OCI-LY3 (cell line): ENCODE results near the gene HMOX1.

Source experiments
- CTCF ChIP-seq: fragments of 200-600, 300-600 bp; sonication (generic); IDR thresholded peaks from 2 replicates; pipeline ENCODE4 v1.5.1; 2014; ENCODE audit warnings: antibody characterized with exemption, low read length, low read depth
- EZH2phosphoT487 ChIP-seq: fragments of 200-600 bp; shearing (Covaris generic); IDR thresholded peaks from 2 replicates; pipeline ENCODE4 v1.6.1; 2018; ENCODE audit warnings: antibody characterized with exemption, mixed run types, low read depth

GRCh38 chr22:35381424-35382009, 621 bp downstream of the HMOX1 start:
- no peak for TF ChIP-seq CTCF
- no peak for TF ChIP-seq EZH2phosphoT487
